Measurements from ENCODE around the gene ZNRF1. TPM values are rescaled to one million over a fixed set of nuclear protein-coding genes. Genes with fewer than 3 reads are reported as not detected.

The ZNRF1 gene
- total and polyA plus RNA-seq, 2 of the 13 experiments (the other 11 are each of a cell fraction or from before 2014, with no cell fraction given) = 43.9 to 58.7 TPM

GRCh38 chr16:74984529-74985296 lies 14.1 kb upstream of the ZNRF1 start, which contains the start of gene WDR59 (continued):
- TF ChIP-seq ZBTB49 (CRISPR knock-in tag; IDR thresholded peaks at IDR 0.05; ENCODE audit: borderline replicate concordance) (no peak), HNRNPH1 (optimal IDR thresholded peaks at IDR 0.05; ENCODE audit: low read depth, low read length) (peak; percentile 89), BCLAF1 (IDR thresholded peaks at IDR 0.05) (no peak), TRIM22 (IDR thresholded peaks at IDR 0.05) (no peak), SNAPC2 (CRISPR knock-in tag; IDR thresholded peaks at IDR 0.05) (peak; percentile 35; the same call in 1 of the 2 replicates), GTF2F1 (IDR thresholded peaks at IDR 0.05; ENCODE audit: low read length) (no peak), MAFG (CRISPR knock-in tag; IDR thresholded peaks at IDR 0.05) (no peak), ZFYVE20 (CRISPR knock-in tag; IDR thresholded peaks at IDR 0.05; ENCODE audit: borderline replicate concordance, low read depth) (0 out of 2 replicates have a peak, but pooled peaks have one; percentile 75), ZNF609 (CRISPR knock-in tag; IDR thresholded peaks at IDR 0.05; ENCODE audit: borderline replicate concordance) (0 out of 2 replicates have a peak, but pooled peaks have one; percentile 31), CTCF (CRISPR knock-in tag; IDR thresholded peaks at IDR 0.05) (peak; percentile 24; the same call in 1 of the 2 replicates), TAF15 (IDR thresholded peaks at IDR 0.05; ENCODE audit: low read depth, low read length, poor library complexity, severe bottlenecking) (no peak), HBP1 (CRISPR knock-in tag; IDR thresholded peaks at IDR 0.05; ENCODE audit: low read depth) (peak; percentile 63; the same call in 1 of the 2 replicates)

All from HepG2 (cell line).